Hematopoietic multipotent progenitor cell treated with erythropoietin and hydrocortisone succinate and interleukin-3 and kit ligand, for 6 days (in vitro differentiated cells): Measurements from ENCODE around the gene CCR8.
"Not testable (repeated sequence)": the region's sequence is repeated elsewhere in the genome, so short reads cannot be mapped to it uniquely, and the experiment has no call there.

Experiments used
- DNase-seq: peaks from one replicate; pipeline ENCODE4 v3.0.0-alpha.2; 2015

The CCR8 gene

DNA sequence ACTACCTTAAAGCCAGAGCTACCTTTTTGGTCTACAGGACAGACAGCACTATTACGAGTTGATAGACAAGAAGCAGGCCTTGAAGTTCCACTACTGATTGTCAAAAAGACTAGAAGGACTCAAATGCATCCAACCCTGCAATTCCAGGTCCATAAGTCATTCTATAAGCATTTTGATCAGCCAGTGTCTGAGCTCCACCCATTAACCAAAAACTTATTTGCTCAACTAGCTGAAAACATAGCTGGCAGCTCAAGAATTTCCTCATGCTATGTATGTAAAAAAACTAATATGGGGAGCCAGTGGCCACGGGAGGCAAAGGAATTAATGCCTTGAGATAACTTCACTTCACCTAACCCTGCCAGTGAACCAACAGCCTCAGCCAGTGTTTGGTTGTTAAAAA lies 21.6 kb downstream of the CCR8 start:
- peak; percentile 52 for DNase-seq

DNA sequence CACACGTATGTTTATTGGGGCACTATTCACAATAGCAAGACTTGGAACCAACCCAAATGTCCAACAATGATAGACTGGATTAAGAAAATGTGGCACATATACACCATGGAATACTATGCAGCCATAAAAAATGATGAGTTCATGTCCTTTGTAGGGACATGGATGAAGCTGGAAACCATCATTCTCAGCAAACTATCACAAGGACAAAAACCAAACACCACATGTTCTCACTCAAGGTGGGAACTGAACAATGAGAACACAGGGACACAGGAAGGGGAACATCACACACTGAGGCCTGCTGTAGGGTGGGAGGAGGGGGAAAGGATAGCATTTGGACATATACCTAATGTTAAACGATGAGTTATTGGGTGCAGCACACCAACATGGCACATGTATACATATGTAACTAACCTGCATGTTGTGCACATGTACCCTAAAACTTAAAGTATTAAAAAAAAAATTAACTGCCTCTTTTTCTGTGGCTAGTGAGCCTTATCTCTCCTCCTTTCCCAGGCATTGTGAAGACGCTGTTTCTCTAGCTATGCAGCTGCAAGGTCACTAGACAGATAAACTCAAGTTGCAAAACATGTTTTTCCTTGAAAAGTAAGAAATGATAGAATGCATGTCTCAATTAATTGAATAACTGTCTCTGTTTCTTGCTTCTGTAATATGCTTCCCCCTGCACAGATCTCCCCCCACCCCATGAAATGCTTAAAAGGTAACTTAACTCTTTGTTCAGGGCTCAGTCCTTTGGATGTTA lies 23.8 kb downstream of the CCR8 start:
- DNase-seq, result peak; percentile 84

DNA sequence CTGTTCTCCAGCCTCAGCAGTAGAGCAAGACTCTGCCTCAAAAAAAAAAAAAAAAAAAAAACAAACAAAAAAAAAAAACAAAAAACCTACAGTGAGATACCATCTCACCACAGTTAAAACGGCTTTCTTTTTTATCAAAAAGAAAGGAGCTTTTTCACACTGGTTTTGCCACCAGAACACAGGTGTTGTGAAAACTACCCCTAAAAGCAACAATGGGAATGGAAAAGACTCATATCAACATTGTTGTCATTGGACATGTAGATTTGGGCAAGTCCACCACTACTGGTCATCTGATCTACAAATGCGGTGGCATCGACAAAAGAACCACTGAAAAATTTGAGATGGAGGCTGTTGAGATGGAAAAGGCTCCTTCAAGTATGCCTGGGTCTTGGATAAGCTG lies 28.8 kb downstream of the CCR8 start:
- DNase-seq, result peak; percentile 62

DNA sequence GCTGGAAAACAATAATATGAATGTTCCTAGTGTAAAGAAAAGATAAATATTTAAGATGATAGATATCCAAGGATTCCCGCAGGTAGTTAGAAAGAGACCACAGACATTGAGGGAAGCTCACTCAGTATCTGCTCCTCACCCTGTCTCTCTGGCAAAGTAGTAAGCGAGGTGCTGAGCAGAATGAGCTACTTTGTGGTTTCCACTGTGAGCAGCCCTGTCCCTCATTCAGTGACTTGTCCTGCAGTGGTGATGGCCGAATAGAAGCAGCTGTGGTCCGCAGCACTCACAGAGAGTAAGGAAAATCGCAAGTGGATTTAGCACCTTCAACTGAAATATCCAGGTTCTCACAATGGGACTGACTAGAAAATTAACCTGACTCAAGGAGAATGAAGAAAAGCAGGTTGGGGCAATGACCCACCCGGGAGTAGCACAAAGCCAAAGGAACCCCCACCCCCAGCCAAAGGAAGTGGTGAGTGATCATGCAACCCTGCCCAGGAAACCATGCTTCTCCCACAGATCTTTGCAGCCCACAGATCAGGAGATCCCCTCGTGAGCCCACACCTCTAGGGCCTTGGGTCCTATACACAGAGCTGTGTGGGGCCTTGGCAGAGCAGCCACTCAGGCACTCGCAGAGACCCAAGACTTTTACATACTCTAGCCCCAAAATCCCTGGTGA lies 31.9 kb downstream of the CCR8 start:
- DNase-seq, result peak; percentile 73

DNA sequence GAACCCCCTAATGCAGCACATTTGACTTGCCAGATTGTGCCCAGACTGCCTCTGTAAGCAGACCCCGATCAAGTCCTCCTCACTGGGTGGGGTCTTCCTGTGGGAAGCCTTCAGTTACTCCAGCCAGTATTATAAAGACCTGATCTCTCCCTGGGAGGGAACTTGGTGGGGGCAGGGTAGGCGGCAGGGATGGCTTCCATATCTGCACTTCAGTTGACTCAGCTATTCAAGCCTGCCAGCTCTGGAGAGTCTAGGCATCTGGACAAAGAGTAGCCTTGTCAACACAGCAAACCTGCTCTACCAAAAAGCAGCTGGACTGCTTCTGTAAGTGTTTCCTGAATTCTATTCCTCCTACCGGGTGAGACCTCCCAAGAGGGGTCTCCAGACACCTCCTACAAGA lies 32.7 kb downstream of the CCR8 start:
- no peak for DNase-seq

DNA sequence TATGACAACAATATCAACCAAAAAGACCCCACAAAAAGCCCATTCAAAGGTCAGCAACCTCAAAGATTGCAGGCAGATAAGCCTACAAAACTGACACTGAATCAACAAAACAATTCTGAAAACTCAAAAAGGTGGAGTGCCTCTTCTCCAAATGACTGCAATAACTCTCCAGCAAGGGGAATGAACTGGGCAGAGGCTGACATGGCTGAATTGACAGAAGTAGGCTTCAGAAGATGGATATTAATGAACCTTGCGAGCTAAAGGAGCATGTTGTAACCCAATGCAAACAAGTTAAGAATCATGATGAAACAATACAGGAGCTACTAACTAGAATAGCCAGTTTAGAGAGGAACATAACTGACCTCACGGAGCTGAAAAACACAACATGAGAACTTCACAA lies 33.3 kb downstream of the CCR8 start:
- no peak for DNase-seq

DNA sequence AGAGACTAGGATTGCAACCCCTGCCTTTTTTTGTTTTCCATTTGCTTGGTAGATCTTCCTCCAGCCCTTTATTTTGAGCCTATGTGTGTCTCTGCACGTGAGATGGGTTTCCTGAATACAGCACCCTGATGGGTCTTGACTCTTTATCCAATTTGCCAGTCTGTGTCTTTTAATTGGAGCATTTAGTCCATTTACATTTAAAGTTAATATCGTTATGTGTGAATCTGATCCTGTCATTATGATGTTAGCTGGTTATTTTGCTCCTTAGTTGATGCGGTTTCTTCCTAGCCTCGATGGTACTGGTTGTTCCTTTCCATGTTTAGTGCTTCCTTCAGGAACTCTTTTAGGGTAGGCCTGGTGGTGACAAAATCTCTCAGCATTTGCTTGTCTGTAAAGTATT lies 40.9 kb downstream of the CCR8 start:
- DNase-seq, result not testable (repeated sequence)

DNA sequence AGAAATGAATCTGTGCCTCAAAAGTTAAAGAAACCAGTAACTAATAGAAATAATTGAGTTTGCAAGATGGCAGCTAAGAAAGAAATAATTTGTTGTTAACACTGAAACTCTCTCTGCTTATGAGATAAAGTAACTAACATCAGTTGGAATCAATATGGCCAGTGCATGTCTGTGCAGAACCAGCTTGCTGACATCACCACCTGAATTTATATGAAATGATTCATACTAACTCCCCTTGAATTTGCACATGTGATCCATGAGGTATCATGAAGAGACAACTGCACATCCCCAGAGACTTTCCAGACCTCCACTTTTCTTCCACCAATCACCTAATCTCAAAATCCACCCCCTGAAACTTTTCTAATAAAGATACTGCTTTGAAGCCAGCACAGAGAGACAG lies 43.3 kb downstream of the CCR8 start:
- no peak for DNase-seq

DNA sequence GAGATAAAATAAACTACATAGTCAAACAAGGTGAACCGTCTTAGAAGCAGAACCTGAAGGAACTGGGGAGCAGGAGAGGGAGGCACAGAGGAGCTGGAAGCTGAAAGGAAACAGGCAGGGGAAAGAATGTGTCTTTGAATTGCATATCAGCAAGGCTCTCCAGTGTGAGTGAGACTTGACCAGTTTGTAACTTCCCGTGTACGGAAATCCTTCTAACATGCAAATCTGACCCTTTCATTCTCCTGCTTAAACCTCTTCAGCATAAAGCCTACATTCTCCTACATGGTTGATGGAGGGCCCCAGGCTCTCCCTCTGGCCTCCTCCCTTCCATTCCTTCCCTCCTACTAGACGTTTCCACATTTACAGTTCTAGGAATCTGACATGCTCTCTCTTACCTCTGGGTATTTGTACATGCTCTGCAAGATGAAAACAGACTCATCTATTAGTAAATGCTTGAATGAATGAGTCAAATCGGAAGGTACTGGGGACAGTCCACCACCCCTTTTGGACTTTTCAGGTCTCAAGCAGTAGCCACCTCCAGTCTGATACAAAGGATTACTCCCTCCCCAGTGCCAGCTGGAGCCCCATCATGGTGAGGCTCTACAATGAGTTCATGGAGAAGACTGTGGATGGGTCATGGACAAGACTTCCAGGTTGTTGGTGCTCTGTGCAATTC lies 47.6 kb downstream of the CCR8 start:
- DNase-seq, result no peak

DNA sequence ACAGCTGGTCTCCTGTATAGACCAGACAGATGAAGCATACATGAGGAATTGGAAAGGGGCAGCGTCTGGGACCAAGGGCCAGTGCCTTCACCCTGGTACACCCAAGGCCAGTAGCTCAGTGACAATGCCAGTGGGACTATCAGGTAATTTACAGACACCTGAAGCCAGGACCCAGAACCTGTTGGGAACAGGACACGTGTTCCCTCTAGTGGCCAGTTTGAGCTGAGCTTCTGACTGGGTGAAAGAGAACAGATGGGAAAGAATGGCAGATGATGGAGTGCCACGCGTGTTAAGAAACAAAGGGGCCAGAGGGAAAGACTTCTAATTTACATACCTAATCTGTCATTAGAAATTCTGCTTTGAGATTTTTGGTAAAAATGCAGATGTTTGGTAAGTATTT lies 48.6 kb downstream of the CCR8 start:
- peak; percentile 86 for DNase-seq

DNA sequence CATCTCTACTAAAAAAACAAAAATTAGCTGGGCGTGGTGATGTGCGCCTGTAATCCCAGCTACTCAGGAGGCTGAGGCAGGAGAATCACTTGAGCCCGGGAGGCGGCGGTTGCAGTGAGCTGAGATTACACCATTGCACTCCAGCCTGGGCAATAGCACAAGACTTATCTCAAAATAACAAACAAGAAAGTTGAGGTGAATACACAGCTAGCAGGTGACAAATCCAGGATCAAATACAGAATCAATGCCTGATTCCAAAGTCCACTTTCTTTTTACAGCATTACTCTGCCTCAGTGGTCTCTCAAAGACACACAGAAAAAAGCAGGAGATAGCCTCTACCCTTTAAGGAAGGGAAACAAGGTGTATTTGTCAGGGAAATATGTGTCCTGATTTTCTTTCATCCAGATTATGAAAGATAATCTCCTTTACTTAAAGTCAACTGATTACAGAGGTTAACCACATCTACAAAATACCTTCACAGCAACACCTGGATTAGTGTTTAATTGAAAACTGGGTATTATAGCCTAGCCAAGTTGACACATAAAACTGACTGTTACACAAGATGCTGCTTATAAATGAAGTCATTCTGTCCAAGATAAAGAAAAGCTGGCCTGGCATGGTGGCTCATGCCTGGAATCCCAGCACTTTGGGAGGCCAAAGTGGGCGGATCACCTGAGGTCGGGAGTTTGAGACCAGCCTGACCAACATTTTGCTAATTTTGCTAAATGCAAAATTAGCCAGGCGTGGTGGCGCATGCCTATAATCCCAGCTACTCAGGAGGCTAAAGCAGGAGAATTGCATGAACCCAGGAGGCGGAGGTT lies 49.7 kb downstream of the CCR8 start:
- no peak for DNase-seq

DNA sequence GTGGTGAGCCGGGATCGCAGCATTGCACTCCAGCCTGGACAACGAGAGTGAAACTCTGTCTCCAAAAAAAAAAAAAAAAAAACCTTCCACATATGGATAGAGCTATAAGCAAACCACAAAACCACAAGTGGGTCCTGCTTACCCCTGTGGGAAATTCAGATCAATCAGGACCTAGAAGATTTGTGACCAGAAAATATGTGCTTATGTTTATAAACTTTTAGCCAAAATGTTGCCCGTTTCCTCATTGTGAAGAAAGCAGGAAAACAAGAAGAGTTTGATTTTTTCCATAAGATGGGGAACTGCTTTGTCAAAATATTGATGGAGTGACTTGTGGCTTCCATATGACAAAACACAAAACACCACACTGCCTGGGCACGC lies 50.3 kb downstream of the CCR8 start:
- DNase-seq, result peak; percentile 19

DNA sequence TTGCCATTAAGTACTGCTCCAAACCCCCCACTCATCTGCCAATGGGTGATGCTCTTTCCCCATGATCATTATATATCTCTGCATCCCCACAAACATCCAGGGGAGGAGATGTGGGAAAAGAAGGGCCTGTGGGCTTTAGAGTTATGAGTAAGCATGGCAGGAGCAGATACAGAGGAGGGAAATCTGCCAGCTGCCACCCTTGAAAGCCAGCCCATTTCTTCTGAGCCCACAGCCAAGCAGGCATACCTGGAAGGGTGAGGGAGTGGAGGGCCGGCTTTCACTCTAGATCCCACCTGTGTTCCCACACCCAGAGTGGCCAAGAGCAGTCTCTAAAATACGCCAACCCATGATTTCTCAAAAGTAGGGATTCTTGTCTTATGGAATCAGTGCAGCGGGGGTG lies 51.9 kb downstream of the CCR8 start:
- DNase-seq, result no peak
